Naive thymus-derived CD4-positive, alpha-beta T cell (primary cell): ENCODE measurements around the gene IFT122. TPM values are rescaled to one million over a fixed set of nuclear protein-coding genes. Genes with fewer than 3 reads are reported as not detected.
A peak's percentile ranks its signal among the peaks of the same experiment; 100 is the strongest.
"Not testable (repeated sequence)": the region's sequence is repeated elsewhere in the genome, so short reads cannot be mapped to it uniquely, and the experiment has no call there.

Experiments
- ATAC-seq: fragments of 150-1000 bp; cut with Tn5 transposase; 2 replicates; pipeline ENCODE4 v1.10.0; 2021; ENCODE audit warnings: mild to moderate bottlenecking, moderate library complexity
- CTCF ChIA-PET: fragments of 350-600 bp; sonication (Branson Sonifier 250); formaldehyde crosslinking; loops from one replicate; lab custom pipeline; 2021; ENCODE audit warnings: antibody characterized with exemption; lab: Charles Lee
- POLR2A ChIA-PET: fragments of 350-600 bp; sonication (Branson Sonifier 250); formaldehyde crosslinking; loops from one replicate; lab custom pipeline; 2021; ENCODE audit warnings: antibody characterized with exemption, inconsistent platforms; lab: Charles Lee
- DNase-seq, 9 donors: peaks; one replicate each; pipeline versions ENCODE4 v3.0.0 to v3.0.0-alpha.2; 2020 to 2022; ENCODE audit warnings: mixed read lengths in 1 of 9
- H3K27ac ChIP-seq: one replicate; pipeline ENCODE4 v1.7.0; 2013; ENCODE audit warnings: mild to moderate bottlenecking, low read depth, low read length, moderate library complexity
- H3K27me3 ChIP-seq, 2 donors: one replicate each; pipeline ENCODE4 v1.7.0; 2013; ENCODE audit warnings: low read length in 2 of 2, mild to moderate bottlenecking in 2 of 2, moderate library complexity in 2 of 2; ENCODE audit not compliant: control insufficient read depth in 2 of 2, insufficient read depth in 2 of 2
- H3K36me3 ChIP-seq, 3 experiments: 1 replicate in 2 of 3; 2 replicates in 1 of 3; pipeline ENCODE4 v1.7.0; 2013; ENCODE audit warnings: low read length in 3 of 3, mild to moderate bottlenecking in 3 of 3, moderate library complexity in 1 of 3; ENCODE audit not compliant: insufficient read depth in 3 of 3, control insufficient read depth in 2 of 3
- H3K4me1 ChIP-seq, 2 donors: one replicate each; pipeline ENCODE4 v1.7.0; 2013; ENCODE audit warnings: low read length in 2 of 2, mild to moderate bottlenecking in 2 of 2, moderate library complexity in 1 of 2; ENCODE audit not compliant: control insufficient read depth in 2 of 2, insufficient read depth in 2 of 2
- H3K4me3 ChIP-seq: 2 replicates; pipeline ENCODE4 v1.7.0; 2013; ENCODE audit warnings: mild to moderate bottlenecking, low read length
- H3K9me3 ChIP-seq, 3 experiments: 1 replicate in 2 of 3; 2 replicates in 1 of 3; pipeline ENCODE4 v1.7.0; 2013; ENCODE audit warnings: low read length in 3 of 3; ENCODE audit not compliant: control insufficient read depth in 2 of 3
- H3K27ac Mint-ChIP-seq, 9 donors: one replicate each; pipeline ENCODE4 v1.8.0; 2020 to 2022; ENCODE audit warnings: mixed read lengths in 9 of 9, mild to moderate bottlenecking in 8 of 9, moderate library complexity in 5 of 9, inconsistent platforms in 2 of 9
- H3K27me3 Mint-ChIP-seq, 5 donors: one replicate each; pipeline ENCODE4 v1.8.0; 2021 to 2022; ENCODE audit warnings: mixed read lengths in 5 of 5, mild to moderate bottlenecking in 1 of 5
- H3K36me3 Mint-ChIP-seq, 5 donors: one replicate each; pipeline ENCODE4 v1.8.0; 2020 to 2022; ENCODE audit warnings: mixed read lengths in 5 of 5, mild to moderate bottlenecking in 3 of 5, inconsistent platforms in 1 of 5
- H3K4me1 Mint-ChIP-seq, 7 donors: one replicate each; pipeline ENCODE4 v1.8.0; 2020 to 2022; ENCODE audit warnings: mixed read lengths in 7 of 7, mild to moderate bottlenecking in 3 of 7, inconsistent platforms in 1 of 7
- H3K4me3 Mint-ChIP-seq, 10 donors: one replicate each; pipeline ENCODE4 v1.8.0; 2020 to 2022; ENCODE audit warnings: mild to moderate bottlenecking in 10 of 10, mixed read lengths in 10 of 10, moderate library complexity in 6 of 10, inconsistent platforms in 2 of 10
- H3K9me3 Mint-ChIP-seq, 11 donors: one replicate each; pipeline ENCODE4 v1.8.0; 2020 to 2022; ENCODE audit warnings: mixed read lengths in 11 of 11, mild to moderate bottlenecking in 4 of 11, inconsistent platforms in 1 of 11, moderate library complexity in 1 of 11
- intact Hi-C, 2 donors: fragments of 100-400 bp; cut with micrococcal nuclease; formaldehyde crosslinking; loops; one replicate each; pipeline ENCODE4 v1.15.1; 2023
- polyA plus RNA-seq, 2 donors: library from polyadenylated mRNA; unstranded; fragments of 300-500 nt; fragmentation: Illumina TruSeq; gene quantifications; one replicate each; pipeline ENCODE4 v1.2.3, GENCODE V29; 2021
- total RNA-seq, 6 experiments: library from RNA in 5 of 6; stranded (reverse) in 5 of 6; gene quantifications; 1 replicate in 5 of 6; 2 replicates in 1 of 6; pipeline ENCODE4 v1.2.3 and lab custom pipeline; 2021 to 2026

Gene IFT122
- total and polyA plus RNA-seq, 7 experiments from 2014 or later = 3.3 to 25.2 (median 17.7) TPM

GRCh38 chr3:129491077-129491476 lies 51.1 kb downstream of the IFT122 start:
- H3K27ac Mint-ChIP-seq, DNase-seq, H3K4me1 Mint-ChIP-seq, H3K9me3 ChIP-seq, H3K4me3 ChIP-seq, H3K9me3 Mint-ChIP-seq, H3K27me3 Mint-ChIP-seq, H3K4me1 ChIP-seq, H3K27me3 ChIP-seq, H3K36me3 ChIP-seq, H3K4me3 Mint-ChIP-seq, H3K27ac ChIP-seq, ATAC-seq: not testable (repeated sequence)
- POLR2A ChIA-PET = interaction anchor here (0.9 kb wide), 1 partner anchor 51 kb away, joined by 4 read pairs; the partner anchor contains the start of genes IFT122 and MBD4
- intact Hi-C loops = loop anchor here (2.0 to 10.0 kb wide), 4 partner anchors 50 to 511 kb away; partner anchors contain the start of genes IFT122 (in 1 of the 2) and PLXND1 (in 1 of the 2)
- CTCF ChIA-PET = interaction anchor here (0.9 to 1.7 kb wide), 5 partner anchors 10 to 382 kb away, joined by 3 to 10 read pairs (median 4); no protein-coding TSS in a partner anchor
- H3K36me3 Mint-ChIP-seq = peaks cover 0 to 39% (median 11%) of the 10 kb centered on the region in 5 donors

- no peaks in the 10 kb centered on the region for H3K9me3 ChIP-seq
- no peaks in the 10 kb centered on the region for H3K27me3 ChIP-seq
- Mint-ChIP-seq H3K27ac (no peak overlapping the region), H3K4me1 (peaks cover 0 to 3% (median 0%) of the 10 kb centered on the region in 7 donors), H3K4me3 (no peak overlapping the region), H3K9me3 (no peaks in the 10 kb centered on the region), H3K36me3 (peaks cover 0 to 43% (median 10%) of the 10 kb centered on the region in 5 donors), H3K27me3 (no peaks in the 10 kb centered on the region)
- H3K36me3 ChIP-seq = peaks cover 0 to 6% (median 0%) of the 10 kb centered on the region in 3 experiments
- no peaks in the 10 kb centered on the region for H3K4me1 ChIP-seq
- no peak overlapping the region for H3K27ac ChIP-seq
- ChIA-PET POLR2A (no interaction called here), CTCF (interaction anchor here (1.0 to 1.1 kb wide), 2 partner anchors 117 to 137 kb away, joined by 3 read pairs; no protein-coding TSS in a partner anchor)
- DNase-seq (no peak), ATAC-seq (peak; percentile 56)
- no peak overlapping the region for H3K4me3 ChIP-seq
- intact Hi-C loops = loop anchor here (2.0 to 10.0 kb wide), 4 partner anchors 51 to 511 kb away; partner anchors contain the start of genes IFT122 (in 1 of the 2) and PLXND1 (in 1 of the 2)
Measured at GRCh38 chr3:129491794-129492193, 51.8 kb downstream of the IFT122 start.

GRCh38 chr3:129492691-129493090 lies 52.7 kb downstream of the IFT122 start:
- ATAC-seq = no peak
- intact Hi-C loops = loop anchor here (5.0 to 10.0 kb wide), 2 partner anchors 112 to 510 kb away; partner anchors contain the start of gene PLXND1 (in 1 of the 2)
- CTCF ChIA-PET = interaction anchor here (1.0 to 1.1 kb wide), 2 partner anchors 116 to 136 kb away, joined by 3 read pairs; no protein-coding TSS in a partner anchor
- Histone ChIP-seq H3K27me3 (no peaks in the 10 kb centered on the region), H3K9me3 (no peaks in the 10 kb centered on the region), H3K4me1 (no peaks in the 10 kb centered on the region), H3K27ac (no peak overlapping the region), H3K4me3 (no peak overlapping the region), H3K36me3 (peaks cover 0 to 6% (median 0%) of the 10 kb centered on the region in 3 experiments)
- no peak for DNase-seq
- Mint-ChIP-seq H3K36me3 (peaks cover 0 to 49% (median 10%) of the 10 kb centered on the region in 5 donors), H3K9me3 (no peaks in the 10 kb centered on the region), H3K4me3 (no peak overlapping the region), H3K27ac (no peak overlapping the region), H3K4me1 (peaks cover 0 to 3% (median 0%) of the 10 kb centered on the region in 7 donors), H3K27me3 (no peaks in the 10 kb centered on the region)
- POLR2A ChIA-PET = no interaction called here

- ATAC-seq = no peak
- peaks cover 0 to 3% (median 0%) of the 10 kb centered on the region in 7 donors for H3K4me1 Mint-ChIP-seq
- POLR2A ChIA-PET = no interaction called here
Measured at GRCh38 chr3:129493206-129493605, 53.2 kb downstream of the IFT122 start.

GRCh38 chr3:129494499-129494898 lies 54.5 kb downstream of the IFT122 start:
- CTCF ChIA-PET, H3K4me3 Mint-ChIP-seq, ATAC-seq, H3K36me3 ChIP-seq, H3K27me3 Mint-ChIP-seq, H3K27me3 ChIP-seq, H3K27ac Mint-ChIP-seq, H3K4me1 ChIP-seq, POLR2A ChIA-PET, H3K27ac ChIP-seq, H3K9me3 Mint-ChIP-seq, H3K9me3 ChIP-seq, H3K4me3 ChIP-seq, H3K4me1 Mint-ChIP-seq, DNase-seq: not testable (repeated sequence)
- intact Hi-C loops = loop anchor here (5.0 to 10.0 kb wide), 2 partner anchors 110 to 508 kb away; partner anchors contain the start of gene PLXND1 (in 1 of the 2)
- H3K36me3 Mint-ChIP-seq = peaks cover 0 to 44% (median 10%) of the 10 kb centered on the region in 5 donors

More at GRCh38 chr3:129493206-129493605, 53.2 kb downstream of the IFT122 start:
- intact Hi-C loops = loop anchor here (5.0 to 10.0 kb wide), 2 partner anchors 112 to 509 kb away; partner anchors contain the start of gene PLXND1 (in 1 of the 2)
- Mint-ChIP-seq H3K9me3 (no peaks in the 10 kb centered on the region), H3K27ac (no peak overlapping the region), H3K27me3 (no peaks in the 10 kb centered on the region), H3K4me3 (no peak overlapping the region), H3K36me3 (peaks cover 0 to 49% (median 10%) of the 10 kb centered on the region in 5 donors)
- H3K4me1 ChIP-seq = no peaks in the 10 kb centered on the region
- no peaks in the 10 kb centered on the region for H3K9me3 ChIP-seq
- H3K27ac ChIP-seq = no peak overlapping the region
- CTCF ChIA-PET = no interaction called here
- peaks cover 0 to 6% (median 0%) of the 10 kb centered on the region in 3 experiments for H3K36me3 ChIP-seq
- H3K27me3 ChIP-seq = no peaks in the 10 kb centered on the region
- H3K4me3 ChIP-seq = no peak overlapping the region
- no peak for DNase-seq

- DNase-seq, CTCF ChIA-PET: not testable (repeated sequence)
Measured at GRCh38 chr3:129495006-129495639, 55.1 kb downstream of the IFT122 start.

More at GRCh38 chr3:129495006-129495639, 55.1 kb downstream of the IFT122 start:
- H3K27ac ChIP-seq, H3K4me1 ChIP-seq, H3K27me3 Mint-ChIP-seq, H3K36me3 ChIP-seq, POLR2A ChIA-PET, H3K9me3 Mint-ChIP-seq, H3K9me3 ChIP-seq, ATAC-seq, H3K27ac Mint-ChIP-seq, H3K4me1 Mint-ChIP-seq, H3K4me3 Mint-ChIP-seq, H3K4me3 ChIP-seq, H3K27me3 ChIP-seq: not testable (repeated sequence)
- H3K36me3 Mint-ChIP-seq = peaks cover 0 to 48% (median 10%) of the 10 kb centered on the region in 5 donors
- intact Hi-C loops = loop anchor here in 1 of 2 donors (10.0 kb wide), 1 partner anchor 110 kb away; the partner anchor contains the start of gene PLXND1
